ENCODE measurements around the gene C16orf86.

Gene C16orf86

DNA sequence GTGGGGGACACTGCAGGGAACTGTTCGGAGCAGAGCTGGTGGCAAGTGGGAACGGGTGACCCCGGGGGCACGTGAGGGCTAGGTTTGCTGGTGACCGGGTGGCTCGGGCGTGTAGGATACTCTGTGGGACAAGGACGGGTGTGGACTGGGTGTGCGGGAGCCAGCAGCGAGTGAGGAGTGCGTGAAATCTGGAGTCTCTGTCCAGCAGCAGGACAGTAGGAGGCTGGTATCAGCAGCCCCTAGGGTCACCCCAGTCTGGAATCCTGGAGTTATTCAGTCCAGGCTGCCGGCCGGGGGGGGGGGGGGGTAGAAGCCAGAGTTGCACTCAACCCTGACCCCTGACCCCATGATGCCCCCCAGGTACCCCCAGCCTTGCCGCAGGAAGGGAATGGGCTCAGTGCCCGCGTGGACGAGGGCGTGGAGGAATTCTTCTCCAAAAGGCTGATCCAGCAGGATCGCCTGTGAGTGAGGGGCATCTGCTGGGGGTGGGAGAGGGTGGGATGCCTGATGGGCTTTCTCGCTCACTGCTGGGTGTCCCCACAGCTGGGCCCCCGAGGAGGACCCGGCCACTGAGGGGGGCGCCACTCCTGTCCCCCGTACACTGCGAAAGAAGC lies 12.7 kb upstream of the C16orf86 start:
- DNase-seq (ENCODE audit: low read depth in 2 of 2): no peak

DNA sequence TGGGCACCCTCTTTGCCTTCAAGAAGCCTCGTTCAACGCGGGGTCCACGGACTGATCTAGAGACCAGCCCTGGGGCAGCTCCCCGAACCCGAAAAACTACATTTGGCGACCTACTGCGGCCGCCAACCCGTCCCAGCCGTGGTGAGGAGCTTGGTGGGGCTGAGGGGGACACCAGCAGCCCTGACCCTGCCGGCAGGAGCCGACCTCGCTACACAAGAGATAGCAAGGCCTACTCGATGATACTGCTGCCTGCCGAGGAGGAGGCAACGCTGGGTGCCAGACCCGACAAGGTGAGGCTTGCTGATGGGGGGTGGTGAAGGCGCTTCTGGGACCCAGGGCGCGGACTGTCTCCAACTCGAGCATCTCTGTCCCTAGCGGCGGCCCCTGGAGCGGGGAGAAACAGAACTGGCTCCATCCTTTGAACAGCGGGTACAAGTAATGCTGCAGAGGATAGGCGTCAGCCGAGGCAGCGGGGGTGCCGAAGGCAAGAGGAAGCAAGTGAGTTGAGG lies 12.2 kb upstream of the C16orf86 start:
- DNase-seq (ENCODE audit: low read depth in 2 of 2): no peak

DNA sequence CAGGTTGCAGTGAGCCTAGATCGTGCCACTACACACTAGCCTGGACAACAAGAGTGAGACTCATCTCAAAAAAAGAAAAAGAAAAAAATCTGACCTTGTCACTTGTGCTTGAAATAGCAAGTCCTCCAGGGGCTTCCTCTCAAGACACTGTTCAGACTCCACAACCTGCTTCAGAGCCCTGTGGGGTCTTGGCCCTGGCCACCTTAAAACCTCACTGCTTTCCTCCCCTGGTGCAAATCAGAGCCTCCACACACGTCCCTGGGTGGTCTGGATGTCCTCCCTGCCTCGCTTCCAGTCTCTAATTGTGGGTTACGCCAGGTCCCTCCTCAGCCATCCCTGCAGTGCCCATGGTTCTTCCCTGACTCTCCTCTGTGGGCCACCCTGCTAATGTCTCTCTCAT lies 11.3 kb upstream of the C16orf86 start:
- DNase-seq (ENCODE audit: low read depth in 2 of 2): no peak

DNA sequence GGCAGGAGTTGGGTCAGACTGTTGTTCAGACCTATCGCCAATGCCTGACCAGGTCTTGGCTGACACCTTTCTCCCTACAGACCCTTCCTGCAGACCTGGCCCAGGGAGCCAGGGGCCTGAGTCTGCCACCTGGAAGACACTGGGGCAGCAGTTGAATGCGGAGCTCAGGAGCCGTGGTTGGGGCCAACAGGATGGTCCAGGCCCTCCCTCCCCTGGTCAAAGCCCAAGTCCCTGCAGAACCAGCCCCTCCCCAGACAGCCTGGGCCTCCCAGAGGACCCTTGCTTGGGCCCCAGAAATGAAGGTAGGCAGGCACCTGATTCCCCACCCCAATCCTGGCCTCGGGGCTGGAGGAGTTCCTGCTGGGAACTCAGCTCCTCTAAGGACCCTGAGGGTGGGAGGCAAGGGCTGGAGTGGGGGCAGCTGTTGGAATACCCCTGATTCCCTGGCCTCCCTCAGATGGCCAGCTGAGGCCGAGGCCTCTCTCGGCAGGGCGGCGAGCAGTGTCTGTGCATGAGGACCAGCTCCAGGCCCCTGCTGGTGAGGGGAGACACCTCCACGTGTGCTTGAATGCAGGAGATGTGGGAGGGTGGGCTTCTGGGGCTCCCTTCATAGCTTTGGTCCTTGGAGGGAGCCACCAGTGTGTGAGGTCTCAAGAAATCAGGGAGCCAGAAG lies 10.1 kb upstream of the C16orf86 start:
- DNase-seq (ENCODE audit: low read depth in 2 of 2): no peak

DNA sequence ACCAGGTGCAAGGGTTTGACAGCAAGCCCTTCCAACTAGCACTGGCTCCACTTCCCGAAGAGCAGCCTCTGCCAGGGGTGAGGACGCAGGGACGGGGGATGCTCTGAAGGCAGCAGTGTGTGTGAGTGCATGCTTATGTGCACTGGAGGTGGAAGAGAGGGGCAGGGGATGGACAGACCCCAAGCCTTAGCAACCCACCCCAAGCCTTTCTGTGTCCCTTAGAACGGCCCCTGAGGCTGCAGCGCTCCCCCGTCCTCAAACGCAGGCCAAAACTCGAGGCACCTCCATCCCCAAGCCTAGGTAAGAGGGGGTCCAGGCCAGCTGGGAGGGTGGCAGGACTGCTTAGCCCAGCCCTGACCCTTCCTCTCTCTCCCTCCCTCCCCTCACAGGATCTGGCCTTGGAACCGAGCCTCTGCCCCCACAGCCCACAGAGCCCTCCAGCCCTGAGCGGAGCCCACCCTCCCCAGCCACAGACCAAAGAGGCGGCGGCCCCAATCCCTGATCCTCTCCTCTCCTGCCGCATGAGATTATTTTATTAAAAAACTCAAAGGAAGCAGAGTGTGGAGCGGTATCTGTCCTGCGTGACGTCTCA lies 9.5 kb upstream of the C16orf86 start:
- DNase-seq (ENCODE audit: low read depth in 2 of 2): no peak

DNA sequence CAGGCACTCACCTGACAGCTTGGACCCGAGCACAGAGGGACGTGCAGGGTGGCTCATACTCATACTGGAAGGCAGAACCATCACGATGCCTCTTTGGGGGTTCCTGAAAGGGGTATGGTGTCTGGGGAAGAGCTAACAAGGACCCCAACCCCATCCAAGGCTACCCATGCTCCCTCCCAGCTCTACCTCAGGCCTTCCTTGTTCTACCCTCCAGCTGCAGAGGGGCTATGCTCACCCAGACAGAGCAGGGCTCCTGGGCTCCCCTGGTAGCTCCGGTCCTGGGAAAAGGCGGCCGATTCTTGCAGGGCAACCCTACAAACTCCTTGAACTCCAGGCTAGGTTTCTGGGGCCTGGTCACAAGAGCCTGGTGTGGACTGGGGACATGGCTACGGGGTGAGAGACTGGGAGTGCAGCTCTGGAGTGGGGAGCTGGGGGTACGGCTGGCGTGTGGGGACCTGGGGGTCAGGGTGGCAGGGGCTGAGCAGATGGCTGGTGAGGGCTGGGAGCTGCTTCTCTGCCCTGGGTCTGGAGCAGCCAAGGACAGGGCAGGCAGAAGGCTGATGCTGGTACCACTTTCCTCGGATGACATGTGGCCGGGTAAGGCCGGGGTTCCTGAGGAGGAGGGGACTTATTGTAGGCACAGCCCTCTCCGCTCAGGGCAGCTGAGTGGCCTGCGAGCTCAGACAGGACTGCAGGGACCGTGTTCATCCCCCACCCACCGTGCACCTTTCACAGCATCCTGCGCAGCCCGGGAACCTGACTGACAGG lies 8.7 kb upstream of the C16orf86 start:
- DNase-seq (ENCODE audit: low read depth in 2 of 2): no peak

DNA sequence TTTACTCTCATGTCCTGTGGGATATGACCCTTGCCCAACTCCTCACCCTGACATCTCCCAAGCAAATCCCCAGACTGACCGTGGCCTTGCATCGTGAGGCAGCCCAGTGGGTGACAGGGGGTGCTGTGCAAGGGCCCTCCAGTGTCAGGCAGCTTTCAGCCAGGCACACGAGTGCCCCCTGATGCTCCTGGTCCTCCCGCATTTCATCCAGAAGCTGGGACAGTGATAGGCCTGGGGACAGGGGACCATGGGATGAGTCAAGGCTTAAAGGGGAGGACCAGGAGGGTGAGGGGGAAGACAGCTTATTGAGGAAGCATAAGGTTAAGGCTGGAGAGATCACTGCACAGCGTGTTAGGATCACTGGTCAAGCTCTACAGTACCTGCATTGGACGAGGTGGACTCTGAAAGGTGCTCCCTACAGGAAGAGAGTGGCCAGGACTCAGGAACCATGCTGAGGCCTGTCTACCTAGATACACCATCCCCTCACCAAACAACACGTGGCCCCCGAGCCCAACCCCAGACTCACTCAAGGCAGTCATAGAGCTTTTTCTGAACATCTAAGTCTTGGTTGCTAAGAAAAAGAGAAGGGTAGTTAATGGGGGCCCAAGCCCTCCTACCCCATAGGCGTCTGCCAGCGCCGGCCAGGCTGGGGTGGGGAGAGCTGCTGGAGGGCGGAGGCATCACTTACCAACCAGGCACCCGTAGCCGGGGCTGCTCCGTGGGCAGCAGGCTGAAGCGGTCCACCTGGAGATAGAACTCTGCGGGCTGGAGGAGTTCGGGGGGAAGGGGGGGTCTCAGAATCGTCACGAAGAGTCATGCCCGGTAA lies 7.6 kb upstream of the C16orf86 start:
- DNase-seq (ENCODE audit: low read depth in 2 of 2): no peak

DNA sequence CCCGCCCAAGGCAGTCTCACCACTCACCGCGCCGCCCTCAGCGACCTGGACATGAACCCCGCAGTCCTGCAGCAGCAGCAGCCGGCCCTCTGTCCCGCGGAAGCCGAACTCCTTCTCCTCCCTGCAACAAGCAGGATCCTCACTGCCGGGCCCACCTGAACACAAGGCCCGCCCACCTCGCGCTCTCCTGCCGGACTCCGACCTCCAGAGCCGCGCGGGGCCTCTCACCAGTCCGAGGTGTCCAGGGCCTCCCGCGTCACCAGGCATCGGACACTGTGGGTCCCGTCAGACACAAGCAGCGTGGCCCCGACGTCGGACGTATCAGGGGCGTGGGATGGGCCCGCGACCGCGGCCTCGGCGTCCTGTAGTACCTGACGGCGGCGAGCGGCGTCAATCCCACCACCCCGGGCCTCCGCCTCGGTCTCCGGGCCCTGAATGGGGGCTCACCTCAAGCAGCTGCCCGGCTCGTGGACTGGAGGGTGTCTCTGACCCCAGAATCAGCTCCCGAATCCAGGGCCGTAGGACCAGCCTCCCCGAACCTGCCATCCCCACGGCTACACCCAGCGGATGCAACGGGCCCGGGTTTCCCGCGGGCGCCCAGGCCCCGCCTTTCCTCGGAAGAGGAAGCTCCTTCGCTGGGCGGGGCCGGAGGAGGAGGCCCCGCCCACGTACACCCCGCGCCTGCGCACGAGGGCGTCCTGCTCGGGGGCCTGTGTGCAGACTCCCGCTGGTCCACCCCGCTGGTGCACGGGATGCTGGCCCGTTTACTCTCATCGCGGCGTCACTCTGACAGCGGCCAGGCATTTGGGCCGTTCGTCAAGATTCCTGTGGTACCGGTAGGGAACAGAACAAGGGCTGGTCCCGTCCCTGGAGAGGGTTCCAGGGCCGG lies 6.7 kb upstream of the C16orf86 start, which contains the start of gene ACD:
Gene ACD, minus strand, starts transcription at position 586 of the 889 bp plus-strand sequence. Its CDS starts 40 bp downstream, at position 546.
- DNase-seq (ENCODE audit: low read depth in 2 of 2): peak; percentile 83 to 85

DNA sequence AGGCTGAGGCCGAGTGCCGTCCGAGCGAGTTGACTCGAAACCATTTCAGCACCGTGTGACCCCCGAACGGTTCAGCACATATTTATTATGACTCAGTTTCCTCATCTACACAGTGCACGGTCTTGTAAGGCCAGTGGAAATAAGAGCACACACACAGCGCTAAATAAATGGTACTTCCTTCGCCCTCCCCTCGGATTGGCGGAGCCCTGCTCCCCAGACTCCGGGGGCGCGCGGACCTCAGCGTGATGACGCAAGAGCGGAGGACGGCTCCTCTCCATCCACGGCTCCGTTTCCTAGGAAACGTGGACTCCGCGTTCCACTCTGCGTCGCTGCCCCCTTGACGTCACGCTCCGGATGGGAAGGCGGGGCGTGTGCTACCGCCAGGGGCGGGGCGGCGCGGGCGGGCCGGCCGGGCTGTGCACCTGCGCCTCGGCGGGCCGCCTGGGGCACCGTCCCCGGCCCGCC lies 6.0 kb upstream of the C16orf86 start, which contains the start of gene PARD6A:
Gene PARD6A, plus strand, starts transcription at position 397 of the 465 bp plus-strand sequence. CDS start 79 bp downstream, outside the sequence.
- peak; percentile 82 to 85 for DNase-seq (ENCODE audit: low read depth in 2 of 2)

DNA sequence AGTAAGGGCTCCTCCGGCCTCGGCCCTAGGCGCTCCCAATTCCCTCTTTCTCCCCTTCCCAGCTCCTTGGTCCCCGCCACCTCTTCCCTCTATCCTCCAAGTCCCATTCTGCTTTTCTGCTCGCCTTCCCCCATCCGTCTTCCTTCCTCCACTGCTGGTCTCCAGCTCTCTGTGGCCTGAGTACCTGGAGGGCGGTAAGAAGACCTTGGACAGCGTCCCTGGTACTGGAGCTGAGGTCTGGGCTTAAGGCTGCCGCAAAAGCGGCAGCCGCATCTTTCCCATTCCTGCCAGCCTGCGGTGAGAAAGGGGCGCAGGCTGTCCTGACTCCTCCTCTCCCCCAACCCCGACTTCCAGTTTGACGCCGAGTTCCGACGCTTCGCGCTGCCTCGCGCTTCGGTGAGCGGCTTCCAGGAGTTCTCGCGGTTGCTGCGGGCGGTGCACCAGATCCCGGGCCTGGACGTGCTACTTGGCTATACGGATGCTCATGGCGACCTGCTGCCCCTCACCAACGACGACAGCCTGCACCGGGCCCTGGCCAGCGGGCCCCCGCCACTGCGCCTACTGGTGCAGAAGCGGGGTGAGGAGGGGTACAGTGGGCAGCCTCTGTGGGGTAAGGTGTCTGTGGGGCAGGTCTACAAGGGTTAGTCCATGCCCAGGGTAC lies 5.4 kb upstream of the C16orf86 start:
- DNase-seq (ENCODE audit: low read depth in 2 of 2): no peak

DNA sequence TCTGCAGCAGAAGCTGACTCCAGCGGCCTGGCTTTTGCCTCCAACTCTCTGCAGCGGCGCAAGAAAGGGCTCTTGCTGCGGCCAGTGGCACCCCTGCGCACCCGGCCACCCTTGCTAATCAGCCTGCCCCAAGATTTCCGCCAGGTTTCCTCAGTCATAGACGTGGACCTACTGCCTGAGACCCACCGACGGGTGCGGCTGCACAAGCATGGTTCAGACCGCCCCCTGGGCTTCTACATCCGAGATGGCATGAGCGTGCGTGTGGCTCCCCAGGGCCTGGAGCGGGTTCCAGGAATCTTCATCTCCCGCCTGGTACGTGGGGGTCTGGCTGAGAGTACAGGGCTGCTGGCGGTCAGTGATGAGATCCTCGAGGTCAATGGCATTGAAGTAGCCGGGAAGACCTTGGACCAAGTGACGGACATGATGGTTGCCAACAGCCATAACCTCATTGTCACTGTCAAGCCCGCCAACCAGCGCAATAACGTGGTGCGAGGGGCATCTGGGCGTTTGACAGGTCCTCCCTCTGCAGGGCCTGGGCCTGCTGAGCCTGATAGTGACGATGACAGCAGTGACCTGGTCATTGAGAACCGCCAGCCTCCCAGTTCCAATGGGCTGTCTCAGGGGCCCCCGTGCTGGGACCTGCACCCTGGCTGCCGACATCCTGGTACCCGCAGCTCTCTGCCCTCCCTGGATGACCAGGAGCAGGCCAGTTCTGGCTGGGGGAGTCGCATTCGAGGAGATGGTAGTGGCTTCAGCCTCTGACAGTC lies 4.5 kb upstream of the C16orf86 start:
- no peak for DNase-seq (ENCODE audit: low read depth in 2 of 2)

DNA sequence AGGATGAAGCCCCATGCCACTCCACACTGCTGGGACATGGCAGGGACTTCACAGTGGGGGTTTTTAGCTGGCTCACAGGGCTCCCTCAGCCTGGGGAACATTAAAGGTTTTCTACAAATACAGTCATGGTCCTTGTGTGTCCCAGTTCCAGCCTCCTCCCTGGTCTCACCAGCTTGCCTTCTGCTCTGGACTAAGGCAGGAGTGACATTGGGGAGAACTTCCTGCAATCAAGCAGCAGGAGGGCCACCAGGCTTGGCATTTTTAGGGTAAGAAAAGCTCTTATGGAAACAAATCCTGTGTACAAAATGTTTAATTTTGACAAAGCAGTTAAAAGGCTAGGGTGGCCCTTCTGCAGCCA lies 4.0 kb upstream of the C16orf86 start:
- no peak for DNase-seq (ENCODE audit: low read depth in 2 of 2)

DNA sequence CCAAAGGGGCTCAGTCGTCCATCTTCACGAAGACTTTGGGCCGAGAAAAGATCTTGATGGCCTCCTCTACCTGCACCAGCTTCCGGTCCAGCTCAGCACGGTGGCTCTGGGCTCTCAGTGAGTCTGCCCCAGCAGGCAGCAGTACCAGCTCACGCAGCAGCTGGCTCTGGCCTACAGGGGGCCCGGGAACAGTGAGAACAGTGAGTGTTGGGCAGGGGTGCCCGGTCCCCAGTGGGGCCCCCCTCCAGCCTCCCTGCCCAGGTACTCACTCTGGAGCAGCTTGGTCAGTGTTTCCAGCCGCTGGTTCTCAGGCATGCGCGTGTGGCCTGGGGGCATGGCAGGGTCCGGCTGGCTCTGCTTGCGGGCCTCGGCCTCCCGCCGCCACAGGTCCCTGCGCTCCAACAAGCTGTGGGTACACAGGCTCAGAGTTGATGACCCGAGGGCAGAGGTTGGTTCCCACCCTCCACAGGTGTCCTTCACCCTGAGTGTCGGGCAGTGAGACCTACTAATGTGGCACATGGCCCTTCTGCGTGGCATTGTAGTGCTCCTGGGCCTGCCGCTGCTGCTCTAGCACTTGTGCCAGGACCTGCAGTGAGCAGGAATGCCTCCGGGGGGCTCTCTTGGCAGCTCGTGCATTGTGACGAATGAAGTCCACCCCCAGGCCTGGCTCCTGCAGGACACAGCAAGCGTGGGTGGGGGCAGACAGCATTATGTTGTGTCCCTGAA lies 3.3 kb upstream of the C16orf86 start:
- DNase-seq (ENCODE audit: low read depth in 2 of 2): no peak

DNA sequence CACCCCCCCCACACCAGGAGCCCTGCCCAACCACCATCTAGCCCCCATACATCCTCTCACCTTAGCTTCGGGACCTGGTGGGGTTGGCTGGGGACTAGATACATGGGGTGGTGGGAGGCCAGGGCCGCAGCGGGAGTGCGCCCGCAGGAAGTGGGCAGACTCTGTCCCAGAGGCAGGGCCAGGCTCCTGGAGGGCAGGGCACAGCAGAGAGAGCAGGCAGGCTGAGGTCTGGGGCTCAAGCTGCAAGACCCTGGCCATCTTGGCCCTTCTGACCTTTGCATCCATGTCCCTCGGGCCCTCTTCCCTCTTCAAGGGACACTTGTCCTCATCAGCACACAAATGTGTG lies 2.8 kb upstream of the C16orf86 start:
- DNase-seq (ENCODE audit: low read depth in 2 of 2): no peak

DNA sequence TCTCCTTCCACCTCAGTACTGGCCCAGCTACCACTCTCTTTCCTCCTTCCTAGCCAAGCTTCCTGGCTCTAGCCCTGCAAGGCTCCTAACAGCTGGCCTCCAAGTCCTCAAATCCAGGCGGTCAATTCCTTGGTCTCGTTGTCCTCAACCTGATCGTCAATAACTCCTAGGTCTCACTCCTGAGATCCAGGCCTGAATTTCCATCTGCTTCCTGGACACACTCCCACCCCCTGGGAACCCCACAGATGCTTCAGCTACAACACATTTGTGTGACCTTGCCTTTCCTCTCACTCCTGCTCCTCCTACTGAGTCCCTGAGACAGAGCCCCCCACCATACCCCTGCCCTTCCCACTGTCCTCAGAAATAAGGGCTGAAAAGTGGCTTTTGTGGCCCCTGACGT lies 2.4 kb upstream of the C16orf86 start:
- no peak for DNase-seq (ENCODE audit: low read depth in 2 of 2)

DNA sequence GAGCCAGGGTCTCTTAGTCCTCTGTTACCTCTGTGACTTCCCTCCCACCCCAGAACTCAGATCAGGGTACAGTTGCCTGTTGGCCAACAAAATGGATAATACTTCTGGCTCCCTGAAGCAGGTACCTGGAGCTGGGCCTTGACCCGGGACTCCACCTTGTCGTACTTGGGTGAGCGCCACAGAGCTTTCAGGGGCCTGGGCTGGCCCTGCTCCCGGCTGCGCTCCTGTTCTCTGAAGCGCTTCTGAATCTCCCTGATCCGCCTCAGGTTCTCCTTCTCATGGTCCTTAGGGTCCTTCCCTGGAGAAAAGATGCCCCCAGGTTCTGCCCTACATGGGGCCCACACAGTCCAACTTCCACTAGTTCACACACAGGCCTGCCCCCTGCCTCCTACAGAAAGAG lies 1.7 kb upstream of the C16orf86 start:
- DNase-seq (ENCODE audit: low read depth in 2 of 2): no peak

DNA sequence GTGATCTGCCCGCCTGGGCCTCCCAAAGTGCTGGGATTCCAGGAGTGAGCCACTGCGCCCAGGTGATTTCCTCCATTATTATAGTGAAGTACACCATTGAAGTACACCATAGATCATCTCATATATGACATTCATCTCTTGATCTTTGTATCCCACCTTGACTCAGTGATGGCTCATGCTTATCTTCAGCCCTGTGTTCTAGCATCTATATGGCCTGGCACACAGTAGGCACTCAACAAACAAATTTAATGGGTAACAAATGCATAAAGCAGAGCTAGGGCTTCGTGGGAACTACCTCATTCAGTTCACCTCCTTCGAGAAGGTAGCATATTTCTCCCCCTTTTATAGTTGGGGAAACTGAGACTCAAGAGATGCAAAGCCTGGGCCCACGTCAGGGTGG lies 1.0 kb upstream of the C16orf86 start:
- no peak for DNase-seq (ENCODE audit: low read depth in 2 of 2)

DNA sequence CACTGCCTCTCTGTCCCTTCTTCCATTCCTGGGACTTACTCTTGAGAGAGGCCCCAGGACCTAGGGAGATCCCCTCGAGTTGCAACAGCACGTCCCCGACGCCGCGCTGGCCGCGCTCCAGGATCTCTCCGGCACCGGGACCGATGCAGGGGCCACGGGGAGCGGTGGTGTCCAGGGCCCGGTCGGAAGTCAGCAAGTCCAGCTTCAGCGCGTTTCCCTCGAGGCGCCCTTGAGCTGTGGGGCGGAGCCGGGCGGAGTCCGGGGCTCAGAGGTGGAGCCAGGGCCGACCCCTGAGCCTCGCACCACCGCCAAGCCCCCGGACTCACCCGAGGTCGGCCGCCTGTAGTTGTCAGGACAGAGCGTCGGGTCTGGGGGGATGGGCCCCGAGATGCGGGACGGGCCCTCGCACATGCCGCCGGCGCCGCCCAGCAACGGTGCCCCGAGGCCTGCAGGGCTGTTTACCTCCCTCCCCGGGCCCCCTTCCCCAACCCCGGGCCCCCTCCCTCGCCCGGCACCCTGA lies 522 bp upstream of the C16orf86 start:
- no peak for DNase-seq (ENCODE audit: low read depth in 2 of 2)

All from stimulated activated CD8-positive, alpha-beta memory T cell treated with anti-CD3 and anti-CD28 coated beads, Interleukin-7, amount 100 ng/mL, for 1 hour (primary cell).